ENCODE results near the gene KCNH5. TPM values are rescaled to one million over a fixed set of nuclear protein-coding genes. Genes with fewer than 3 reads are reported as not detected.

The KCNH5 gene
- total RNA-seq, 2 donors from 2014 or later: not detected

- DNase-seq (ENCODE audit: low spot score) (no peak), ATAC-seq (ENCODE audit: insufficient number of reproducible peaks, low FRiP score, low read depth) (no peak)
- H3K4me1 ChIP-seq (ENCODE audit: control insufficient read depth in 1 of 2, low read depth in 2 of 2): no peaks in the 10 kb centered on the region
- H3K4me3 ChIP-seq: no peak overlapping the region
- H3K27ac ChIP-seq: no peak overlapping the region
- no peaks in the 10 kb centered on the region for H3K9me3 ChIP-seq
- H3K27me3 ChIP-seq (replicated peaks; ENCODE audit: insufficient read depth): no peaks in the 10 kb centered on the region
- no peaks in the 10 kb centered on the region for H3K36me3 ChIP-seq
- TF ChIP-seq CTCF (IDR thresholded peaks at IDR 0.05): no peak
Measured at GRCh38 chr14:62711351-62712023, 333.8 kb downstream of the KCNH5 start.

GRCh38 chr14:62710811-62711210 is 334.4 kb downstream of the KCNH5 start:
- Histone ChIP-seq H3K27me3 (replicated peaks; ENCODE audit: insufficient read depth) (no peaks in the 10 kb centered on the region), H3K9me3 (no peaks in the 10 kb centered on the region), H3K4me3 (no peak overlapping the region), H3K27ac (no peak overlapping the region), H3K4me1 (ENCODE audit: control insufficient read depth in 1 of 2, low read depth in 2 of 2) (no peaks in the 10 kb centered on the region), H3K36me3 (no peaks in the 10 kb centered on the region)
- no peak for TF ChIP-seq CTCF (IDR thresholded peaks at IDR 0.05)
- ATAC-seq (ENCODE audit: insufficient number of reproducible peaks, low FRiP score, low read depth) (no peak), DNase-seq (ENCODE audit: low spot score) (no peak)

- H3K36me3 ChIP-seq: no peaks in the 10 kb centered on the region
- H3K4me3 ChIP-seq: no peak overlapping the region
- no peaks in the 10 kb centered on the region for H3K9me3 ChIP-seq
- DNase-seq (ENCODE audit: low spot score): no peak
- ATAC-seq (ENCODE audit: insufficient number of reproducible peaks, low FRiP score, low read depth): no peak
- H3K27me3 ChIP-seq (replicated peaks; ENCODE audit: insufficient read depth): no peaks in the 10 kb centered on the region
- H3K4me1 ChIP-seq (ENCODE audit: control insufficient read depth in 1 of 2, low read depth in 2 of 2): no peaks in the 10 kb centered on the region
- TF ChIP-seq CTCF (IDR thresholded peaks at IDR 0.05): no peak
- H3K27ac ChIP-seq: no peak overlapping the region
Measured at GRCh38 chr14:62709773-62710172, 335.5 kb downstream of the KCNH5 start.

GRCh38 chr14:62706217-62706616 is 339.0 kb downstream of the KCNH5 start:
- Histone ChIP-seq H3K9me3 (no peaks in the 10 kb centered on the region), H3K27ac (no peak overlapping the region), H3K4me1 (ENCODE audit: control insufficient read depth in 1 of 2, low read depth in 2 of 2) (no peaks in the 10 kb centered on the region), H3K4me3 (no peak overlapping the region), H3K36me3 (no peaks in the 10 kb centered on the region), H3K27me3 (replicated peaks; ENCODE audit: insufficient read depth) (no peaks in the 10 kb centered on the region)
- no peak for TF ChIP-seq CTCF (IDR thresholded peaks at IDR 0.05)
- ATAC-seq (ENCODE audit: insufficient number of reproducible peaks, low FRiP score, low read depth) (no peak), DNase-seq (ENCODE audit: low spot score) (no peak)

- no peak overlapping the region for H3K27ac ChIP-seq
- no peak overlapping the region for H3K4me3 ChIP-seq
- ATAC-seq (ENCODE audit: insufficient number of reproducible peaks, low FRiP score, low read depth) (no peak), DNase-seq (ENCODE audit: low spot score) (no peak)
- no peaks in the 10 kb centered on the region for H3K36me3 ChIP-seq
- H3K4me1 ChIP-seq (ENCODE audit: control insufficient read depth in 1 of 2, low read depth in 2 of 2): no peaks in the 10 kb centered on the region
- H3K9me3 ChIP-seq: no peaks in the 10 kb centered on the region
- no peak for TF ChIP-seq CTCF (IDR thresholded peaks at IDR 0.05)
- H3K27me3 ChIP-seq (replicated peaks; ENCODE audit: insufficient read depth): no peaks in the 10 kb centered on the region
Measured at GRCh38 chr14:62697461-62697860, 347.8 kb downstream of the KCNH5 start.

Data from thoracic aorta (tissue), 2 donors.